ENCODE results near the gene SLC26A2.
A peak's percentile ranks its signal among the peaks of the same experiment; 100 is the strongest.

SLC26A2 gene

GRCh38 chr5:150000256-150000989, 39.9 kb downstream of the SLC26A2 start, which contains the start of the genes HMGXB3 and TIGD6:
TSS of gene HMGXB3 (plus strand) at chr5:150000739. CDS start at chr5:150004853, 4,114 bp downstream.
TSS of gene TIGD6 (minus strand) at chr5:150000654. CDS start at chr5:149996348, 4,306 bp downstream.
- peak; percentile 86 for DNase-seq (ENCODE audit: extremely low read depth, low read depth)
- peak; percentile 5 for TF ChIP-seq CTCF (IDR thresholded peaks at IDR 0.05; ENCODE audit: low read depth, low read length)

- no peak for TF ChIP-seq CTCF (IDR thresholded peaks at IDR 0.05; ENCODE audit: low read depth, low read length)
- DNase-seq (ENCODE audit: extremely low read depth, low read depth): no peak
Measured at GRCh38 chr5:150000990-150001659, 40.6 kb downstream of the SLC26A2 start.

GRCh38 chr5:150001660-150002486, 41.3 kb downstream of the SLC26A2 start:
- DNase-seq (ENCODE audit: extremely low read depth, low read depth): no peak

GRCh38 chr5:150006318-150006717, 45.8 kb downstream of the SLC26A2 start:
- DNase-seq (ENCODE audit: extremely low read depth, low read depth): no peak
- no peak for TF ChIP-seq CTCF (IDR thresholded peaks at IDR 0.05; ENCODE audit: low read depth, low read length)

More at GRCh38 chr5:150001660-150002486, 41.3 kb downstream of the SLC26A2 start:
- TF ChIP-seq CTCF (IDR thresholded peaks at IDR 0.05; ENCODE audit: low read depth, low read length): peak; percentile 66

GRCh38 chr5:150007050-150007449, 46.5 kb downstream of the SLC26A2 start:
- no peak for DNase-seq (ENCODE audit: extremely low read depth, low read depth)
- TF ChIP-seq CTCF (IDR thresholded peaks at IDR 0.05; ENCODE audit: low read depth, low read length): no peak

GRCh38 chr5:150009671-150010387, 49.3 kb downstream of the SLC26A2 start:
- no peak for TF ChIP-seq CTCF (IDR thresholded peaks at IDR 0.05; ENCODE audit: low read depth, low read length)
- DNase-seq (ENCODE audit: extremely low read depth, low read depth): no peak

All from AG09319 (cell line).